HepG2 (cell line): ENCODE data around the gene RXRG. TPM values are rescaled to one million over a fixed set of nuclear protein-coding genes. Genes with fewer than 3 reads are reported as not detected.

ENCODE experiments used
- ATAC-seq: fragments of 200-7000 bp; cut with Tn5 transposase; 3 replicates; pipeline ENCODE4 v1.9.1; 2020; ENCODE audit warnings: mild to moderate bottlenecking, moderate library complexity
- BruUV-seq: library from RNA; stranded (reverse); fragments of 400-500 nt; replicated peaks from 2 replicates; lab custom pipeline; 2021; lab: Mats Ljungman, UMichigan
- CTCF ChIA-PET: fragments of 300-600 bp; formaldehyde crosslinking; extraction: SDS; loops from one replicate; lab custom pipeline; 2021; ENCODE audit warnings: low total read pairs, inconsistent platforms, low intra/inter-chr PET ratio; lab: Yijun Ruan, JAX
- POLR2A ChIA-PET: fragments of 350-600 bp; sonication (Branson Sonifier 250); formaldehyde crosslinking; loops from one replicate; lab custom pipeline; 2020; ENCODE audit warnings: antibody characterized with exemption, inconsistent platforms; lab: Yijun Ruan, JAX
- DNase-seq: peaks from one replicate; pipeline ENCODE4 v3.0.0-alpha.2; 2015; ENCODE audit warnings: low spot score
- FAIRE-seq: peaks from 3 replicates; lab custom pipeline; 2011; peaks lifted over from hg19 to GRCh38; lab: Jason Lieb, UNC
- H2AFZ ChIP-seq: one replicate; pipeline ENCODE4 v1.6.1; 2011; ENCODE audit warnings: low read length, inconsistent platforms
- H3K27ac ChIP-seq: fragments of 300-600 bp; 3 replicates; pipeline ENCODE4 v1.8.0; 2011; ENCODE audit warnings: mixed run types, mild to moderate bottlenecking, mixed read lengths, low read length, inconsistent platforms; ENCODE audit not compliant: insufficient read depth; ENCODE audit errors: extremely low read length
- H3K27me3 ChIP-seq, 2 experiments: fragments of 200-600 bp in 1 of 2; 2 replicates in 1 of 2; 3 replicates in 1 of 2; pipeline versions ENCODE4 v1.6.0 to v1.8.0; 2011; ENCODE audit warnings: low read length in 2 of 2, mild to moderate bottlenecking in 2 of 2, moderate library complexity in 2 of 2, inconsistent platforms in 1 of 2; ENCODE audit not compliant: insufficient read depth in 2 of 2, control insufficient read depth in 1 of 2
- H3K36me3 ChIP-seq, 2 experiments: fragments of 200-600 bp in 1 of 2; replicated peaks in 1 of 2; 2 replicates in 1 of 2; 3 replicates in 1 of 2; pipeline versions ENCODE4 v1.5.1 to v1.8.0; 2011; ENCODE audit warnings: low read length in 2 of 2, inconsistent platforms in 1 of 2; ENCODE audit not compliant: insufficient read depth in 2 of 2, control insufficient read depth in 1 of 2
- H3K4me1 ChIP-seq: 2 replicates; pipeline ENCODE4 v1.5.1; 2012; ENCODE audit warnings: low read length, inconsistent platforms; ENCODE audit not compliant: insufficient read depth
- H3K4me2 ChIP-seq: 2 replicates; pipeline ENCODE4 v1.6.0; 2011; ENCODE audit warnings: low read depth, low read length, inconsistent platforms
- H3K4me3 ChIP-seq, 3 experiments: fragments of 200-600 bp in 1 of 3; sonication (generic), shearing (Covaris generic) in 1 of 3; replicated peaks in 1 of 3; 2 replicates each; pipeline ENCODE4 v1.5.1; 2011 to 2016; ENCODE audit warnings: low read length in 3 of 3, inconsistent platforms in 2 of 3, low read depth in 2 of 3, mild to moderate bottlenecking in 2 of 3, control low read depth in 1 of 3, mixed read lengths in 1 of 3; ENCODE audit not compliant: insufficient read depth in 1 of 3
- H3K79me2 ChIP-seq: one replicate; pipeline ENCODE4 v1.6.1; 2011; ENCODE audit warnings: low read length, inconsistent platforms; ENCODE audit not compliant: insufficient read depth
- H3K9ac ChIP-seq: 2 replicates; pipeline ENCODE4 v1.6.0; 2011; ENCODE audit warnings: mild to moderate bottlenecking, low read depth, low read length, inconsistent platforms; ENCODE audit not compliant: insufficient read depth
- H3K9me3 ChIP-seq: 2 replicates; pipeline ENCODE4 v1.5.1; 2012; ENCODE audit warnings: mild to moderate bottlenecking, low read length
- H4K20me1 ChIP-seq: 2 replicates; pipeline ENCODE4 v1.6.0; 2011; ENCODE audit warnings: inconsistent platforms, mild to moderate bottlenecking, low read length, moderate library complexity; ENCODE audit not compliant: insufficient read depth
- EHMT2 ChIP-seq: fragments of 200-600 bp; sonication (generic); IDR thresholded peaks from 2 replicates; pipeline ENCODE4 v1.7.0; 2017; ENCODE audit warnings: antibody characterized with exemption, low read depth, low read length, borderline replicate concordance
- ESRRA ChIP-seq: sonication (generic); formaldehyde crosslinking; IDR thresholded peaks from 2 replicates; pipeline ENCODE4 v1.5.1; 2020; ENCODE audit warnings: mild to moderate bottlenecking, low read depth, missing genetic modification reagents
- MXD4 ChIP-seq: IDR thresholded peaks from 2 replicates; pipeline ENCODE4 v1.6.1; 2016; ENCODE audit warnings: mild to moderate bottlenecking, missing biosample characterization, missing genetic modification reagents
- SMAD1 ChIP-seq: sonication (generic); formaldehyde crosslinking; IDR thresholded peaks from 2 replicates; pipeline ENCODE4 v1.4.0; 2020; ENCODE audit warnings: missing genetic modification reagents, low read depth, mild to moderate bottlenecking, borderline replicate concordance
- TOPORS ChIP-seq: sonication (generic); formaldehyde crosslinking; IDR thresholded peaks from 2 replicates; pipeline ENCODE4 v1.8.0; 2023; ENCODE audit warnings: mild to moderate bottlenecking, missing genetic modification reagents
- ZBTB37 ChIP-seq: sonication (generic); formaldehyde crosslinking; IDR thresholded peaks from 2 replicates; pipeline ENCODE4 v1.4.0; 2020; ENCODE audit warnings: mild to moderate bottlenecking, missing genetic modification reagents
- ZNF580 ChIP-seq: IDR thresholded peaks from 2 replicates; pipeline ENCODE4 v1.6.1; 2016; ENCODE audit warnings: low read depth, borderline replicate concordance
- ZNF784 ChIP-seq: sonication (generic); formaldehyde crosslinking; IDR thresholded peaks from 2 replicates; pipeline ENCODE4 v1.5.1; 2020; ENCODE audit warnings: missing genetic modification reagents, mild to moderate bottlenecking, borderline replicate concordance
- ZNF878 ChIP-seq: sonication (generic); formaldehyde crosslinking; IDR thresholded peaks from 2 replicates; pipeline ENCODE4 v1.8.1; 2023; ENCODE audit warnings: mild to moderate bottlenecking, missing genetic modification reagents, moderate library complexity
- WGBS: methylation state at CpG from one replicate; pipeline ENCODE4 v1.1.6; 2017; ENCODE audit warnings: low lambda C conversion rate; 5-methylcytosine and 5-hydroxymethylcytosine counted together
- in situ Hi-C: cut with HindIII; loops from 2 replicates; pipeline ENCODE4 v1.10.0; 2017; ENCODE audit warnings: low pct_unique_long_range_greater_than_20kb; ENCODE audit not compliant: extremely low pct_ligation_motif_present
- intact Hi-C: fragments of 100-400 bp; cut with micrococcal nuclease; formaldehyde crosslinking; loops from one replicate; pipeline ENCODE4 v1.10.0; 2022; ENCODE audit not compliant: unreplicated experiment
- polyA plus RNA-seq, 8 experiments: library from polyadenylated mRNA; depleted of rRNA in 3 of 8; stranded (reverse) in 7 of 8; unstranded in 1 of 8; fragments of >200 nt; fragmentation: Illumina TruSeq in 4 of 8; extraction: Trizol in 4 of 8; gene quantifications; 2 replicates each; pipeline versions ENCODE4 v1.2.1 to v1.2.3, GENCODE V29; 2011 to 2016; ENCODE audit warnings: low read depth in 4 of 8, missing spikeins in 1 of 8, mixed read lengths in 1 of 8; ENCODE audit not compliant: insufficient read depth in 1 of 8
- total RNA-seq, 5 experiments: library from RNA; depleted of rRNA; stranded (reverse); fragments of >200 nt; fragmentation: Illumina TruSeq; extraction: Trizol; gene quantifications; 2 replicates each; pipeline ENCODE4 v1.2.3, GENCODE V29; 2016; ENCODE audit warnings: low read depth in 1 of 5

RXRG gene
- total and polyA plus RNA-seq, 2 of the 13 experiments (the other 11 are each of a cell fraction or from before 2014, with no cell fraction given): not detected

- H3K4me2 ChIP-seq: no peak overlapping the region
- no peak overlapping the region for H3K9ac ChIP-seq
- BruUV-seq: no TSS peak
- ATAC-seq (no peak), FAIRE-seq (no peak), DNase-seq (no peak)
- in situ Hi-C loops (no loop called here), intact Hi-C loops (no loop called here)
- no peak overlapping the region for H2AFZ ChIP-seq
- H3K36me3 ChIP-seq: no peaks in the 10 kb centered on the region
- H3K4me3 ChIP-seq: no peak overlapping the region
- TF ChIP-seq TOPORS: no peak
- no peak for TF ChIP-seq ZBTB37 (CRISPR knock-in tag)
- no peak for TF ChIP-seq ZNF878 (CRISPR knock-in tag)
- TF ChIP-seq ZNF580 (CRISPR knock-in tag): no peak
- TF ChIP-seq EHMT2: no peak
- TF ChIP-seq SMAD1 (CRISPR knock-in tag): no peak
- no peak for TF ChIP-seq MXD4 (CRISPR knock-in tag)
- no peak for TF ChIP-seq ESRRA (CRISPR knock-in tag)
- TF ChIP-seq ZNF784 (CRISPR knock-in tag): no peak
- H3K27ac ChIP-seq: no peak overlapping the region
- H3K9me3 ChIP-seq: no peaks in the 10 kb centered on the region
- POLR2A ChIA-PET: no interaction called here
- CTCF ChIA-PET: no interaction called here
- H4K20me1 ChIP-seq: no peaks in the 10 kb centered on the region
- H3K4me1 ChIP-seq: no peaks in the 10 kb centered on the region
- peaks cover 0 to 10% of the 10 kb centered on the region in 2 experiments; a peak in 1 of 5 replicates for H3K27me3 ChIP-seq
- H3K79me2 ChIP-seq: no peaks in the 10 kb centered on the region
- 4% methylated on average over 2 of the region's 2 CpGs for WGBS
Measured at GRCh38 chr1:165468253-165468652, 23.3 kb upstream of the RXRG start.
